Activated T-helper 1 cell treated with Interleukin-2 at 50 U/mL for 16 hours (primary cell): ENCODE data around the gene ROBO2.

ENCODE experiments used
- DNase-seq: peaks from one replicate; pipeline ENCODE4 v3.0.0-alpha.2; 2020; ENCODE audit warnings: low read depth

Gene ROBO2

DNA sequence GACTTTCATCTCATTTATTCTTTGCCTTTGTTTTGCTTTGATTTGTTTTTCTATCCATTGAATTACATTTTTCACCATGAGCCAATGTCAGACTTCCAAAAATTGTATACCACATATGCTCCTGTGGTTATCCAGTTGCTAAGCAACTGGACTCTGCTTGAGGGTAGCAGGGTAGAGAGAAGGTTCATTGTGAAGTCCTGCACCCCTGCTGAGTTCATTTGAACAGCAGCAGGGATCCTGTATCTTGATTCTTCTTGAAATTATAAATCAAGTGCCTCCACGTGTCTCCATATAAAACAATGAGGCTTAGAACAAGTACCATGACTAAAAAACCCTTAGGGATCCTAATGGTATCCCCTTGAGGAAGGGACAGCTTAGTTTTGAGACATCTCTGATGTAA, 449.3 kb downstream of the ROBO2 start:
- DNase-seq, result no peak

DNA sequence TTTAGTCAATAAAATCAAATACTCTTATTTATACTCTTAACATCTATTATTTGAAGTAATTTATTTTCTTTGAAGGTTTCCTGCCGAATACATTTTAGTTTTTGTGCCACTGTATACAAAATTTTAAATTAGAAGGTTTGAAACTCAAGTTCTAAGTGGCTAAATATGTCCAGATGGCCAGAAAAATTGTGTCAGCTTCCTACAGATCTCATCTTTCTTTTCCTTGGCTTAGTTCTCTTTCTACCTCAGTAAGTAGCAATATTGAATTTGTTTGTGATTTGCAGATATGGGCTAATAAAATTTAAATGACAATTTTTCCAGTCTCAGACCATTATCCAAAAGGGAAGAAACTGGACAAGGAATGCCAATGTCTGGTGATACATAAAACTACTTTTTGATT, 452.1 kb downstream of the ROBO2 start:
- no peak for DNase-seq

DNA sequence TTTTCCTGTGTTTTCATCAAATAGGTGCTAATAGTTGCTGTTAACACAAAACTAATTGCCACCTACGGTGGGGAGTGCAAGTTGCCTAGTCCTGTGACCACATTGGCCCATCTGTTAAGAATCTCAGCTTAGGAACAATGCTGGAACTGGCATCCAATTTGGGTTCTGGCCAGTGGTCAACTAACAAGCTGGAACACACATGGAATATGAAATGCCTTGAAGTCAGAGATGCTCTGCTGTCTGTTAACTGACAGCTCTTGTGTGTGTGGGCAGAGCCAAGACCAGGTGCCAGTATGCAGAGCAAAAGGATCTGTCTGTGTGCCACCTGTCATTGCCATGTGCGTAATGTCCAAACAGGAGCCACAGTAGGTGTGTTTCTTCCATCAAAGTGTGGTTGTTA, 460.8 kb downstream of the ROBO2 start:
- no peak for DNase-seq

DNA sequence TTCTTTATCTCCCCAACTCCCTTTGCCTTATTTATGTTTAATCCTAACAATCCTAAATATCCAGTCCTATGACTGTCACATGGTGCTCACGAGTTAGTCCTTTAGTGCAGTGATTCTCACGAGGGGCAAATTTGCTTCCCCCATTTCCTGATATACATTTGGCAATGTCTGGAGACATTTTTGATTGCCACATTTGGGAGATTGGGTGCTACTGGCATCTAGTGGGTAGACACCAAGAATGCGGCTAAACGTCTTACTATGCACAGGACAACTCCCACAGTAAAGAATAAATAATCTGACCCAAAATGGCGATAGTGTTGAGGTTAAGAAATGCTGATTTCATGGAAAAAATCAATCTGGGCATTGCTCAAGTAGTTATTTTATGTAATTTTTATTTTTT, 466.5 kb downstream of the ROBO2 start:
- DNase-seq, result no peak

DNA sequence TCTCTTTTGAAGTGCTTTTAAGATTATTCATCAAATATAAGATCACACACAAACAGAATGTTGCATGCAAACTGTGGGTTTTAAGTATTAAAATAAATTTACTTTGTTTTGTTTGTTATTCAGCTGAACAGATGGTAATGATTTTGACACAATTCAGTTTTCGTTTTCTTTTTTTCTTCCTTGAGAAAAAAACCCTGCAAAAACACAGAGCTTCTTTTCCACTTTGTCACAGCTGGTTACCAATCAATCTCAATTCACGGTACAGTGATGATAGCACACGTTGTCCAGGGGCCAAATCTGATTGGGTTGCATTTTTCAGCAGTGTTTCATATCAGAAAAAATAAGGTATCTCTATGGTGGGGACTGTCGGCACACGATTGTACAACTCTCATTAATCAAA, 473.6 kb downstream of the ROBO2 start:
- DNase-seq, result no peak

DNA sequence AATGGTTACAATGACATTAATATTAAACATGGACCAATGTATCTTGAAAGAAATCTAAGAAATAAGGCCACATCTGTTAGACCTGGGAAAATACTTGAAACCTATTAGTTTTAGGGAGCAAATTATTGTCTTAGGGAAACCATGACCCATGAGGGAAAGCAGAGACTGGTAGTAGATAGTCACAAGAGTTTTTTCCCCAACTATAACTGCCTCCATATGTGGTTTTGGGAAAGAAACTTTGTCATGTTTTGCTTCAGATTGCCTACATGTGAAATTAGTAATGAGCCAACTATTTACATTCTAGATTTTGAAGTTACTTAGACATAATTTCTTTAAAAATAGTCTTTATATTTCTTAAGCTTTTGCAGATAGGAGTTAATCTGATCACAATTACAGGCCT, 474.9 kb downstream of the ROBO2 start:
- no peak for DNase-seq

DNA sequence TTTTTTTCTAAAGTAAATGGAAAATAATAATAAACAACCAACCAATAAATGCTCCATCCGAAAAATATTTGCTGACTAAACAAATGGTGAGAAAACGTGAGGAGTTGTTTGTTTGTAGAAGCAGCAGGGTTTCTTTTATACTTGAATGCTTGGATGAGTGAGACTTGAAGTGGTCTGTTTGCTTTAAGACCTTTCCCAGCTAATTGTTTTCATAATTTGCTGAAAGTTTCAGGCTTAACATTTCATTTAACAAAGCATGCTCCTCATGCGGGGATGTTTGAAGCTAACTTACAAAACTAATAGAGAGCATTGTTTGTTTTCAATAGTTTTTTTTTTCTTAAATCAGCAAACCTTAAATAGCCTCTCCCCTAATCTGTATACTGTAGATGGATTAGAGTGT, 484.6 kb downstream of the ROBO2 start:
- DNase-seq, result no peak

DNA sequence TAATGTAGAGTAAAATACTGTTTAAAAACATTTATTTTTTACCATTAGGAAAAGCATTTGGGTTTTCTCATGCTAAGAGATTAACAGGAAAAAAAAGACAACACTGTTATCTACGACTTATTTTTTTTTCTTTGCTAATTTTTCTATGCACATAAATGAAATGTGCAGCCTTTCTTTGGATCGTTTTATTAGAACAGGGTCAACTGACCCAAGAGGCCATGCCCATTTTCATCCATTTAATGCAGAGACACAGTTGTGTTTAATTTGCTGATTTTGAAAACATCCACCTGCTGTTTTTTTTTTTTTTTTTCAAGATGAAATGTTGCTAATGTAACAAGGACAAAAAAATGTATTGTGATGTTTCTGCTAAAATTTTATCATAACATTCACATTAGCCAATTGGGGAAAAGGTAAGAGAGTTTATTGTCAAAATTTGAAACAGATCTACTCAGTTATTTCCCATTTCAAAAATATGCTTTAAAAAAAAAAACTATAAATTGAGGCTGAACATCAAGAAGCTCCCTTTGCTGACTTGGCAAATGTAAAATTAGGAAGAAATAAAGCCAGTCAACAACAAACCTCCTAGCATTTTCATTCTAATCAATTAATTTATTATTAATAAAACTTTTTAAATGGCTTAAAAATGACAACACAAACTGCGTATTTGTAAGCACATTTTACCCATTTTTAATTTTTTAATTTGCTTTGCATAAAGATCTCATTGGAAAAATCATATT, 485.2 kb downstream of the ROBO2 start:
- DNase-seq, result no peak

DNA sequence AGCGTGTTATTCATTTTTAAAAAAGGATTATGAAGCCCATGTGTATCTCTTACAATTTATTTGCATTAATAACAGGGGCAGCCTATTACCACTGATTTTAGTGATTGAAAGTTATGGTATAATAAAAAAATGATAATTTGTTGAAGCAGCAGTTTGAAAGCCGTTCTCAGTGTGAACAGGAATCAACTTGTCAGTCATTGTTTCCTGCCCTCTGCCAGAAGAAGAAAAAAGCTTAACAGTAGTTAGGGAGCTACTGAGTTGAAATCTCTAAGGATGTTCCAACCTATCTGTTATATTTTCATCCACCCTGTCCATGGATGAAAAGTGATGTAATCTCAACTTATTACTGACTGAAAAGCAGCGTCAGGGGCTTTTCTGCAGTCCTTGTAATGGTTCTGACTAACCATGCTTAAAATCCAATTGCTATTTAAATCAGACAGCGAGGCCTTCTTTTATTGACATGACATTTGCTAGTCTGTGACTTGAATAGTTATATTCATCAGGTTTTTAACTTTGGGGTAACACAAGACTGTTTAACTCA, 486.7 kb downstream of the ROBO2 start:
- DNase-seq, result no peak

DNA sequence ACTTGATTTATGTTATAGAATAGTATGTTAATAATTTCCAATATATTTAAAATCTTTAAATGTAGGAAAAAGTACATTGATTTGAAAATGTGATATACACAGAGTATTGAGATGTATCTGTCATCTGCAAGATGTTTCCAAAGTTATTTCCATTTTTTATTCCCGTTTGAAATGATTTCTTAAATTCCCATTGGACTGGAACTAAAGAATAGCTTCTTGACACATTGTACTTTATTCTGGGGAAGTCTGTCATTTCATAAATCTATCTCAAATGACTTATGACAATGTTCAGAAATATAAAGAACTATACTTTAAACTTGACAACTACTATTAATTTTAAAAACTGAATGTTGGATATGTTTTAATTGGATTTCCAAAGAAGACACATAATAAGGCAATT, 489.6 kb downstream of the ROBO2 start:
- DNase-seq, result no peak

DNA sequence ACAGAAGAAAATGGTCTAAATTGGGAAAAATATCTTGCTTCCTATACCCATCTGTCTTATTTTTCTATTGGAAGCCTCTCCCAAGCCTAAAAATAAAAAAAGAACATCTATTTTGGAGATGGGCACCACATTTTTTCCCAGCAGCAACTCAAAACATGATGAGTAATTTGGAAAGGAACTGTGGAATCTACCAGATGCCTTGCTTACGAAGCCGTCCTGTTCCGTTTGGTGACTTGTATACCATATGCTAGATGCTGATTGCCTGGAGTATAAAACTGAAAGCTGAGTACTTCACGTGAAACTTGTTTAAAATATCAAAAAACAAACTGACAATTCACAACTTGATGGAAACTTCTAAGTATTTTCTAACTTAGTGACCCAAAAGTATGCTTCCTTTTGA, 491.0 kb downstream of the ROBO2 start:
- no peak for DNase-seq

DNA sequence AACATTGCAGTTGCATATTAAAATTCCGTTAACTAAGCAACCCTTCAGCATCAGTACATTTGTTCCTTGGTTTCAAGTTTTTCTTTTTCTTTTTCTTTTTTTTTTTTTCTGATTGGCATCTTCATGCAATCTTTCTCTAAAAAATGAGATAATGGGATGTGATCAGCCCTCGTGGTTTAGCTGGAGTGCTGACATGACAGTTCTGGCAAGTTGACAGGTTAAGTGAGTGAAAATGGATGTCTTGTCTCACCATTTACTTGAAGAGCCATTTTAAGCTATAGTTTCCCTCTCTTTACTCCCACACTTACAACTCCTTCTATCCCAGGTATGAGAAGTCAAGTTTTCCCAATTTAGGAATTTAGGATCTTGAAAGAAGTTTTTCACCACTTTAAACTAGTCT, 495.2 kb downstream of the ROBO2 start:
- no peak for DNase-seq

DNA sequence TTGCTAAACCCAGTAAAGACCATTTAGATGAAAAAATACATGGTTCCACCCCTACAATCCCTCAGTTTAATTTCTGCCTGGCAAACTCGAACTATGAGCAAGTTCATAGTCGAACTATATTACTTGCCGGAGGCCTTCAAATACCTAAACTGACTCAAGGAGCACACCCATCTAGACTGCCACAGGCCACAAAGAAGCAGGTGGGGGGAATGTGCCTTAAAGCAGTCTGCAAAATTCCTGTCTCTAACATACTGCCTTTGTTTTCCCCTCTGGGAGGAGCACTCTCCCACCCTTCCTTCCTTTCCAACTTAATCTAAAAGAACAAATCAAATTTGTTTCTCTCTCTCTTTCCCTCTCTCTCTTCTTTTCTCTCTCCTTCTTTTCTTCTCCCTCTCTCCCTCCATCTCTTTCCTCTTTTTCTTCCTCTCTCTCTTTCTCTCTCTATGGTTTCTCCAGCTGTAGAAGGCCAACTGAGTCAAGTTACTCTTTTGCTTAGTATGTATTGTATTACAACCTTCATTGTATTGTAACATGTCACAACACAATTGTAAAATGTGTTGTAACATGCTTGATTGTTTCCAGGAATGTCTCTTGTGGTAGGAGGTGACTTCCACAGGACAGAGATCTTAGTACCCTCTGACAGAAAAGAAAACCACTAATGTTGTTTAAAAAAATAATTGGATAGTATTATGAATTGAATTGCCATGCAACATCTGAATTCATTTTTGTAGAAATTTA, 496.3 kb downstream of the ROBO2 start:
- no peak for DNase-seq

DNA sequence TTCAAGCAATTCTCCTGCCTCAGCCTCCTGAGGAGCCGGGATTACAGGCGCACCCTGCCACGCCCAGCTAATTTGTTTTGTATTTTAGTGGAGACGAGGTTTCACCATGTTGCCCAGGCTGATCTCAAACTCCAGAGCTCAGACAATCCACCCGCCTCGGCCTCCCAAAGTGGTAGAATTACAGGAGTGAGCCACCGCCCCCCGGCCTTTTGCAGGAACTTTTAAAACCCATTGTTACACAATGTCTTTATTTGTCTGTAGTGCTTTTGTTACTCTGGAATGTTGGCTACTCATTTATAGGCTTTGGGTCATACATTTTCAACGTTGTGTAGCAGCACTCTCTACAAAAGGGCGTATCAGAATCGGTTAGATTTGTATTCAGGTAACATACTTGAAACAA, 499.1 kb downstream of the ROBO2 start:
- DNase-seq, result no peak

DNA sequence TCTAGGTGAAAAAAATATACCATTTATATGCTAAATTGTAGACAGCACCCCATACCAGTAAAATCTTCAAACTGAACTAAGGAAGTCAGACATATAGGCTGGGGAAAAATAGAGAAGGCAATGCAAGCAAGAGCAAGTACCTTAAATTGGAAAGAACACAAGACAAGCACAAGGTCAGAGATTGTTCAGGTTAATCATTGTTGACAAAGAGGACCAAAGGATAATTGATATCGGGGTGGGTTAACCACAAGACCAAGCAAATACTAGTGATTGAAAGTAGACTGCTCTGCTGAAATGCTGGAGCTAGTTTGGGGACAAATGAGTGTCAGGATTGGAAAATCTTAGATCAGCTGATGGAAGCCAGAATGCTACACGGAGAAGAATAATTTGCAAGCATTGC, 499.8 kb downstream of the ROBO2 start:
- no peak for DNase-seq

DNA sequence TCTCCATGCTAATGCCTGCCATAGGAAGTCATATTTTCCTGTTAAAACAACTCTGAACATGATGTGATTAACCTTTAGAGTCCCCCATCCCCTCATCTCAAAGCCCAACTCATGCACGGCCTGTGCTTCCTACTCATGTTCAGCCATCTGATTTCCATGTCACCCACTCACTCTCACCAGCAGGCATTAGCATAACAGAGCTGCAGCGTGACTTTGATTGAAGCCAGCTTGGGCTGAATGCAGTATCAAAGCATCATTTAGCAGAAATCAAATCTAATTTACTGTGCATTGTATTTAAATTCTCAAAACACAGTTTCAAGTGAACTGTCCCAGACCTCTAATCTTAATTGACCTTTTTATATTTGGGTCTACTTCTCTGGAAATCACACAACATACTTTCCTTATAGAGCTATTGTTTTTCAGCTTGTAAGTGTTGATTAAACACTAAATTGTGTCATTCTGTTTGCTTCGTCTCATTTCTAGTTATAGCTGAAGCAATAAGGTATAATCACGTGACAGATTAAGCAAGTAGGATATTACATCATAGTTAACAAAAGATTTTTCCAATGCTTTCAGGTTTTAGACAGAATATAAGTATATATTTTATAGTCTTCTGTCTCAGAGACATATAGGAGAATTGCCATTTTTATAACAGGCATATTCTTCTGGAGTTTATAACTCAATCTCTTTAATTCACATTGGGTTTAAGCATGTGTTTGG, 501.5 kb downstream of the ROBO2 start:
- DNase-seq, result no peak

DNA sequence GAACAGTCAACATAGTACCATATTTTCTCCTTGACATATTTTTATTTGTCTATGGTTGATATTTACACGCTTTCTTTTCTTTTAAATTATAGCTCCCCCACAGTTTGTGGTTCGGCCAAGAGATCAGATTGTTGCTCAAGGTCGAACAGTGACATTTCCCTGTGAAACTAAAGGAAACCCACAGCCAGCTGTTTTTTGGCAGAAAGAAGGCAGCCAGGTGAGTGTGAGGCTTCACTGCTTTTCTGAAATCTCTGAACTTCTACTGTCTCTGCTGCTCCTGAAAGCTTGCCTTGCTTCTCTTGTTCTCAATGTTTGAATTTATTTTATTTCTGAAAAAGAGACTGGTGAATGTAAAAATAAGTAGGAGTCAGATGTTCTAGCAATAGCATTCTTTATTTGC, 506.3 kb downstream of the ROBO2 start:
- no peak for DNase-seq

DNA sequence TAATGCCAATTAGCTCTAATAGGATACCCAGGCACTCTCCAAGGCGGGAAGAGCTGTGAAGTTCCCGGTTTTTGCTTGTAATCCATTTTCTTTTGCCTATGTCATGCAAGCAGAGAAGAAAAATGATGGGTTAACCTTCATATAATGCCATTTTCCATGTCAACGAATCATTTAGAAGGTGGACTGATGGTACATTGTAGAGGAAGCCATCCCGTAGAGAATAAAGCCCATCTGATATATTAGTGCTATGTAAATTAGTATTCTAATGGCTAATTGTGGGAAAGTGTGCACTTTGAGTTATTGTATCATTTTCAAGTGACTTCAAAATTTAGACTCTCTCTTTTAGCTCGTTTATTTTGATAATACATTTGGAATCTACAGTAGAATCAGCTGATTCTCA, 509.1 kb downstream of the ROBO2 start:
- DNase-seq, result no peak

DNA sequence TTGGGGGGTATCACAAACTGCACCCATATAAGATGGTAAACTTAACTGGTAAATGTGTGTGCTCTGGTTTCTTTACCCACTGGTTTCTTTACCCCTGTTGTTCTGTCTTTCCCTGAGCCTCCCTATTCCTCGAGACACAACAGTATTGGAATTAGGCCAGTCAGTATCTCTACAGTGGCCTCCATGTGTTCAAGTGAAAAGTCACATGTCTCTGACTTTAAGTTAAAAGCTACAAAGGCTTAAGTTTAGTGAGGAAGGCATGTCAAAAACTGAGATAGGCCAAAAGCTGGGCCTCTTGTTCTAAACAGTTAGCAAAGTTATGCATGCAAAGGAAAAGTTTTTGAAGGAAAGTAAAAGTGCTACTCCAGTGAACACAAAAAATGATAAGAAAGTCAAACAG, 513.3 kb downstream of the ROBO2 start:
- DNase-seq, result no peak

DNA sequence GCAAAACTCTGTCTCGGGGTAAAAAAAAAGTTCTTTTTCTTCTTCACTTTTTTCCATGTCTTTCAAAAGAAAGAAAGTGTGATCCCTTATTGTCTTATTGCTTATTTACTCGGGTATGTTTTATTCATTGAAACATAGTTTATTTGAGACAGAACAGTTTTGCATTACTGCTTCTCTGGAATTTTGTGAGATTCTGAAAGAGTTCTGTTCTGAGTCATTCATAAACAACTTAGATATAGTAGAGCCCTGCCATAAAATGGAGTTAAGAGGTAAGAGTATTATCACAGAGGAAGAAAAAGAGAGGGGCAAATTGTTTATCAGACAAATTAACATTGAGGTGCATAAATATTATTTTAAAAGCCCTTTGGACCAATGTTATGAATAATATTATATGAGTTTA, 522.2 kb downstream of the ROBO2 start:
- no peak for DNase-seq

DNA sequence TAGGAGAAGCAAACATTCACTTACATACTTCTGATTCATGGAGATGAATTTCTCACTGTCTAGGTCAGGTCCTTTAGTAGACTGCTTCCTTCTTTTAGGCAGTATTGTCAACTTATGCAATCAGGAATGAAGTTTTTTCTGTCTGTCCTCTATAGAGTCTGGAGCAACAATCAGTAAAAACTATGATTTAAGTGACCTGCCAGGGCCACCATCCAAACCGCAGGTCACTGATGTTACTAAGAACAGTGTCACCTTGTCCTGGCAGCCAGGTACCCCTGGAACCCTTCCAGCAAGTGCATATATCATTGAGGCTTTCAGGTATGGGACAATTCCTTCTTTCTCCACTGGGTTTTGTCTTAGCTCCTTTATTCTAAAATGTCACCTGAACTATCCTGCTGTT, 523.1 kb downstream of the ROBO2 start:
- DNase-seq, result no peak

DNA sequence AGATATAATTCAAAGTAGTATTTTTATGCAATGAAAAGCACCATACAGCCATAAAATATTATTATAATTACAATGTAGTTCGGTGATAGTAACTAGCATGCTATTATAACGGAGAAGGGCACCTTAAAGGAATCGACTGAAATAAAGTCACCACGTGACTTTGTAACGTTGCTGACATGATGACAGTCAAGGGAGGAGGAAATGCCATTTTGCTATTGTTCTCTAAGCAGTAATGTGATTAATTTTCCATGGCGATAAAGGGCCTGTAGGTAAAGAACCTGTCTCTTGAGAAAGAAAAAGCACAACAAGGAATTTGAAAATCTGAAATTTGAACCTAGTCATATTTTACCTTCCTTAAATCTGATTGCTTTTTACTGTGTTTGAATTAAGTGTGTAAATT, 526.2 kb downstream of the ROBO2 start:
- no peak for DNase-seq
